ENCODE results near the gene STARD6. TPM values are rescaled to one million over a fixed set of nuclear protein-coding genes. Genes with fewer than 3 reads are reported as not detected.

STARD6 gene
- total RNA-seq, 1 experiment from 2014 or later, result not detected

DNA sequence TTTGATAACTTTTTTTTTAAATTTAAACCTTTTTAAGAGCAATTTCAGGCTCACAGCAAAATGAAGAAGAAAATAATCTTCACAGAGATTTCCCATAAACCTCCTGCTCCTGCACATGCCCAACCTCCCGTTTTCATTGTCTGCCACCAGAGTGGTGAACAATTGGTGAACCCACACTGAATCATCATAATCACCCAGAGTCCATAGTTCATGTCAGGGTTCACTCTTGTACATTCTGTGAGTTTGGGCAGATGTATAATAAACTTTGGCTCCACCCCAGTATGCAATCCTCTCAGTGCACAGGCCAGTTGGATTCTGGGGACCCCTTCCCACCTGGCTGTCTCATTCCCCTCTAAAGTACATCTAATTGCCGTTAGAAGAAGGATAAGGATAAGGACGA is 24.4 kb upstream of the STARD6 start:
- H3K23me2 ChIP-seq (ENCODE audit: insufficient read length, low read depth, low read length, poor library complexity, severe bottlenecking), result no peaks in the 10 kb centered on the region
- H4K20me1 ChIP-seq (ENCODE audit: control insufficient read depth, insufficient read depth, insufficient read length), result no peaks in the 10 kb centered on the region
- Mint-ChIP-seq H3K27me3 (ENCODE audit: low read depth) (no peaks in the 10 kb centered on the region), H3K36me3 (ENCODE audit: insufficient read depth in 1 of 3, low read depth in 3 of 3) (peaks cover 5 to 27% (median 23%) of the 10 kb centered on the region in 3 experiments), H3K4me3 (no peak overlapping the region), H3K27ac (peak overlapping the region in 2 of 3 experiments; percentile 62 to 66; a peak in 3 of 7 replicates), H3K9me3 (peaks cover 2 to 3% of the 10 kb centered on the region in 2 experiments), H3K4me1 (peaks cover 45% of the 10 kb centered on the region in 2 experiments)
- no peak overlapping the region for H3K4ac ChIP-seq (ENCODE audit: low read depth, low read length)
- no peak overlapping the region for H3K9ac ChIP-seq (ENCODE audit: extremely low read depth, insufficient read length, low read length)
- H4K8ac ChIP-seq (replicated peaks; ENCODE audit: insufficient read length, low read depth, low read length), result no peak overlapping the region
- no peak overlapping the region for H3K23ac ChIP-seq (ENCODE audit: insufficient read length, low read depth, low read length)
- WGBS (ENCODE audit: extremely low coverage, insufficient read length, low lambda C conversion rate), result no CpG with 5 or more reads among the region's 3 CpGs
- H3K27ac ChIP-seq (ENCODE audit: insufficient read length, low read depth, low read length), result no peak overlapping the region
- no peaks in the 10 kb centered on the region for H3K9me3 ChIP-seq (ENCODE audit: control insufficient read depth, low read depth, low read length)
- H2BK12ac ChIP-seq (ENCODE audit: insufficient read length, low read depth, low read length), result no peak overlapping the region
- TF ChIP-seq, protein P1, sequence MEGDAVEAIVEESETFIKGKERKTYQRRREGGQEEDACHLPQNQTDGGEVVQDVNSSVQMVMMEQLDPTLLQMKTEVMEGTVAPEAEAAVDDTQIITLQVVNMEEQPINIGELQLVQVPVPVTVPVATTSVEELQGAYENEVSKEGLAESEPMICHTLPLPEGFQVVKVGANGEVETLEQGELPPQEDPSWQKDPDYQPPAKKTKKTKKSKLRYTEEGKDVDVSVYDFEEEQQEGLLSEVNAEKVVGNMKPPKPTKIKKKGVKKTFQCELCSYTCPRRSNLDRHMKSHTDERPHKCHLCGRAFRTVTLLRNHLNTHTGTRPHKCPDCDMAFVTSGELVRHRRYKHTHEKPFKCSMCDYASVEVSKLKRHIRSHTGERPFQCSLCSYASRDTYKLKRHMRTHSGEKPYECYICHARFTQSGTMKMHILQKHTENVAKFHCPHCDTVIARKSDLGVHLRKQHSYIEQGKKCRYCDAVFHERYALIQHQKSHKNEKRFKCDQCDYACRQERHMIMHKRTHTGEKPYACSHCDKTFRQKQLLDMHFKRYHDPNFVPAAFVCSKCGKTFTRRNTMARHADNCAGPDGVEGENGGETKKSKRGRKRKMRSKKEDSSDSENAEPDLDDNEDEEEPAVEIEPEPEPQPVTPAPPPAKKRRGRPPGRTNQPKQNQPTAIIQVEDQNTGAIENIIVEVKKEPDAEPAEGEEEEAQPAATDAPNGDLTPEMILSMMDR (conservative IDR thresholded peaks at IDR 0.05), result no peak
- H3K79me1 ChIP-seq (ENCODE audit: insufficient read depth, low read depth, low read length, poor library complexity, severe bottlenecking), result no peaks in the 10 kb centered on the region
- no peak overlapping the region for H4K5ac ChIP-seq (ENCODE audit: insufficient read length, low read depth, low read length)
- H2BK120ac ChIP-seq (ENCODE audit: low read depth, low read length, poor library complexity, severe bottlenecking), result no peak overlapping the region
- H3K14ac ChIP-seq (ENCODE audit: insufficient read depth, low read length), result no peak overlapping the region
- no peak overlapping the region for H2BK5ac ChIP-seq (ENCODE audit: insufficient read length, low read length)
- no peak overlapping the region for H2AK5ac ChIP-seq (ENCODE audit: insufficient read length, low read length)
- H3K18ac ChIP-seq (ENCODE audit: insufficient read length, low read depth, low read length), result no peak overlapping the region
- H2BK20ac ChIP-seq (ENCODE audit: low read depth, low read length, poor library complexity, severe bottlenecking), result no peak overlapping the region
- H2AFZ ChIP-seq (ENCODE audit: low read length), result no peak overlapping the region
- H2BK15ac ChIP-seq (ENCODE audit: low read depth, low read length), result no peak overlapping the region
- H3K4me2 ChIP-seq (ENCODE audit: insufficient read depth, insufficient read length, low read length), result no peak overlapping the region
- no peak for DNase-seq
- no peak overlapping the region for H3T11ph ChIP-seq (ENCODE audit: low read length)
- H3K56ac ChIP-seq (ENCODE audit: insufficient read length, low read depth, low read length), result no peak overlapping the region
- H3K4me1 ChIP-seq (ENCODE audit: insufficient read depth, low read length), result peaks cover 6% of the 10 kb centered on the region
- H4K91ac ChIP-seq (ENCODE audit: insufficient read length, low read depth, low read length), result no peak overlapping the region
- H3K27me3 ChIP-seq (ENCODE audit: insufficient read depth, low read length), result no peaks in the 10 kb centered on the region
- H3K79me2 ChIP-seq (ENCODE audit: insufficient read depth, low read length), result no peaks in the 10 kb centered on the region

Data from H9 (cell line).